GM12892 (cell line): ENCODE results near the gene NAA11.

Experiments used
- POLR2AphosphoS5 ChIP-seq: IDR thresholded peaks from 2 replicates; pipeline ENCODE4 v1.6.1; 2011; ENCODE audit warnings: low read depth, low read length, control low read depth
- TAF1 ChIP-seq: IDR thresholded peaks from 2 replicates; pipeline ENCODE4 v1.6.1; 2011; ENCODE audit warnings: low read depth, mild to moderate bottlenecking, control low read depth, low read length, borderline replicate concordance

- no peak for TF ChIP-seq TAF1
- TF ChIP-seq POLR2AphosphoS5: no peak
Observed at GRCh38 chr4:79298027-79298426, 27.8 kb downstream of the NAA11 start.
